Measurements from ENCODE around the gene PAX3. TPM values are rescaled to one million over a fixed set of nuclear protein-coding genes. Genes with fewer than 3 reads are reported as not detected.

PAX3 gene
- polyA plus RNA-seq (2013, experiment 1 of 4): 164 TPM
- 167 TPM for polyA plus RNA-seq (2013, experiment 2 of 4)
- polyA plus RNA-seq (2013, experiment 3 of 4): 111 TPM
- 125 TPM for polyA plus RNA-seq (2013, experiment 4 of 4)

GRCh38 chr2:222298311-222299150 is at the start of gene PAX3:
Gene PAX3 (minus strand): TSS chr2:222298998. CDS start chr2:222298615, 383 bp downstream.
- Histone ChIP-seq H3K27me3 (ENCODE audit: control insufficient read depth, insufficient read depth, low read length, poor library complexity, severe bottlenecking) (peaks cover 100% of the 10 kb centered on the region), H3K4me1 (ENCODE audit: control insufficient read depth, insufficient read depth, low read length) (peaks cover 41% of the 10 kb centered on the region), H3K9me3 (ENCODE audit: control insufficient read depth, low read length) (no peaks in the 10 kb centered on the region), H3K4me3 (ENCODE audit: insufficient read depth, low read depth, low read length) (peak within 1 kb of the TSS; percentile 74), H3K27ac (ENCODE audit: insufficient read depth, low read depth, low read length, poor library complexity, severe bottlenecking) (peak within 1 kb of the TSS; percentile 79), H3K36me3 (ENCODE audit: control insufficient read depth, insufficient read depth, low read length) (peaks cover 21% of the 10 kb centered on the region)
- 0 to 1% methylated on average over 63 of the region's 63 CpGs for WGBS, 2 experiments

DNA sequence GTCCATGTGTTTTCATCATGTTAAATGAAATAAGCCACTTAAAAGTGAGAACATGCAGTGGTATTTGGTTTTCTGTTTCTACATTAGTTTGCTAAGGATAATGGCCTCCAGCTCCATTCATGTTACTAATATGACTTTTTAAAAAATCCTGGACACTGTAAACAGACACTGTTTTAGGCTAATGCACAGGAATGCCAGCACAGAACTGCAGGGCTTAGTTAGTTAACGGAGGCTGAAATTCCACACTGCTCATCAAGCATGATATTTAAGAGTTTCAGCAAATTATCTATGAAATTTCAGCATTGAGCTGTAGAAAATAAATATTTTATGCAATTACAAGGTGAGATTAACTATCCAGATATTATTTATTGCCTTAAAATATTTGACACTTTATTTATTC is 42.5 kb upstream of the PAX3 start:
- Histone ChIP-seq H3K27ac (ENCODE audit: insufficient read depth, low read depth, low read length, poor library complexity, severe bottlenecking) (no peak overlapping the region), H3K9me3 (ENCODE audit: control insufficient read depth, low read length) (no peaks in the 10 kb centered on the region), H3K36me3 (ENCODE audit: control insufficient read depth, insufficient read depth, low read length) (no peaks in the 10 kb centered on the region), H3K4me1 (ENCODE audit: control insufficient read depth, insufficient read depth, low read length) (no peaks in the 10 kb centered on the region), H3K4me3 (ENCODE audit: insufficient read depth, low read depth, low read length) (no peak overlapping the region), H3K27me3 (ENCODE audit: control insufficient read depth, insufficient read depth, low read length, poor library complexity, severe bottlenecking) (no peaks in the 10 kb centered on the region)
- WGBS, 2 experiments: 83 to 100% methylated on average over 1 of the region's 1 CpG

- no peak overlapping the region for H3K4me3 ChIP-seq (ENCODE audit: insufficient read depth, low read depth, low read length)
- H3K27ac ChIP-seq (ENCODE audit: insufficient read depth, low read depth, low read length, poor library complexity, severe bottlenecking): no peak overlapping the region
- no peaks in the 10 kb centered on the region for H3K9me3 ChIP-seq (ENCODE audit: control insufficient read depth, low read length)
- no peaks in the 10 kb centered on the region for H3K36me3 ChIP-seq (ENCODE audit: control insufficient read depth, insufficient read depth, low read length)
- no peaks in the 10 kb centered on the region for H3K27me3 ChIP-seq (ENCODE audit: control insufficient read depth, insufficient read depth, low read length, poor library complexity, severe bottlenecking)
- WGBS, 2 experiments: 100% methylated on average over 1 of the region's 1 CpG
- H3K4me1 ChIP-seq (ENCODE audit: control insufficient read depth, insufficient read depth, low read length): no peaks in the 10 kb centered on the region
These were observed 39.6 kb upstream of the PAX3 start for GRCh38 chr2:222338374-222338773.

DNA sequence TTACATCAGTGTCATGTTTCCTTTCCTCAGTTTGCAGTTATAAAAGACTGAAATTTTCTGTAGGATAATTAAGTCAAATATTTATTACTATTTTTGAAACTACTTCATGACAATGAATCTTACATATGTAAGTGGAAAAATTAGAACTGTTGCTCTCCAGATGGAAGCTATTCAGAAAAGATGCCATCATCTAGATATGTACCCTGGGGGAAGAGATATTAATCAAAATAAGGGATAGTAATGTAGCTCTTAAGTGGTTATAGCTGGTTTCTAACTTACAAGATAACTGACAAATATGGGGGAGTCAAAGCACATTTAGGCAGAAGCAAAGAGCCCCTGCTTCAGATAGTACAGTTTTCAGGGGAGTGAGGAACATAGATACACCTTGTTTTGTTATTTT is 38.1 kb upstream of the PAX3 start:
- Histone ChIP-seq H3K9me3 (ENCODE audit: control insufficient read depth, low read length) (no peaks in the 10 kb centered on the region), H3K27ac (ENCODE audit: insufficient read depth, low read depth, low read length, poor library complexity, severe bottlenecking) (no peak overlapping the region), H3K4me1 (ENCODE audit: control insufficient read depth, insufficient read depth, low read length) (no peaks in the 10 kb centered on the region), H3K27me3 (ENCODE audit: control insufficient read depth, insufficient read depth, low read length, poor library complexity, severe bottlenecking) (no peaks in the 10 kb centered on the region), H3K4me3 (ENCODE audit: insufficient read depth, low read depth, low read length) (no peak overlapping the region), H3K36me3 (ENCODE audit: control insufficient read depth, insufficient read depth, low read length) (no peaks in the 10 kb centered on the region)

DNA sequence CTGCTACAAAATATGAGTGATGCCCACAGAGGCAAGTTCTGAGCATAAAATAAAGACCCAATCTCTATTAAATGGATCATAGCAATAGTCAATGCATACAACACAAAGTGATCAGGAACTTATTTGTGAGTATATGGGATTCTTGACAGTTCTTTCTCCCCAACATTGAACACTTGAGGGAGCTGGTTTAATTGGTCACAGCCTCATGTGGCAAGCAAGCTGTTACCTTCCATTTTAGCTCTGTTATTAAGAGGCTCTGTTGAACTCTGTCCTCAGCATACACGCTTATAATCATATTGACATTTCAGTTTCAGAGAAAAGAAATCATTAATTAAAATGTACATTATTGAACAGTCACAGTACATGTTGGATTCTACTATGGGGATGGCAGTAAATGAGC is 37.6 kb upstream of the PAX3 start:
- 100% methylated on average over 1 of the region's 1 CpG for WGBS, 2 experiments
- Histone ChIP-seq H3K27ac (ENCODE audit: insufficient read depth, low read depth, low read length, poor library complexity, severe bottlenecking) (no peak overlapping the region), H3K4me3 (ENCODE audit: insufficient read depth, low read depth, low read length) (no peak overlapping the region), H3K4me1 (ENCODE audit: control insufficient read depth, insufficient read depth, low read length) (no peaks in the 10 kb centered on the region), H3K36me3 (ENCODE audit: control insufficient read depth, insufficient read depth, low read length) (no peaks in the 10 kb centered on the region), H3K9me3 (ENCODE audit: control insufficient read depth, low read length) (no peaks in the 10 kb centered on the region), H3K27me3 (ENCODE audit: control insufficient read depth, insufficient read depth, low read length, poor library complexity, severe bottlenecking) (no peaks in the 10 kb centered on the region)

- no peak overlapping the region for H3K4me3 ChIP-seq (ENCODE audit: insufficient read depth, low read depth, low read length)
- H3K27me3 ChIP-seq (ENCODE audit: control insufficient read depth, insufficient read depth, low read length, poor library complexity, severe bottlenecking): no peaks in the 10 kb centered on the region
- no peak overlapping the region for H3K27ac ChIP-seq (ENCODE audit: insufficient read depth, low read depth, low read length, poor library complexity, severe bottlenecking)
- no peaks in the 10 kb centered on the region for H3K36me3 ChIP-seq (ENCODE audit: control insufficient read depth, insufficient read depth, low read length)
- WGBS, 2 experiments: 96 to 100% methylated on average over 1 to 2 of the region's 2 CpGs
- no peaks in the 10 kb centered on the region for H3K4me1 ChIP-seq (ENCODE audit: control insufficient read depth, insufficient read depth, low read length)
- H3K9me3 ChIP-seq (ENCODE audit: control insufficient read depth, low read length): no peaks in the 10 kb centered on the region
These were observed 36.1 kb upstream of the PAX3 start for GRCh38 chr2:222334914-222335313.

DNA sequence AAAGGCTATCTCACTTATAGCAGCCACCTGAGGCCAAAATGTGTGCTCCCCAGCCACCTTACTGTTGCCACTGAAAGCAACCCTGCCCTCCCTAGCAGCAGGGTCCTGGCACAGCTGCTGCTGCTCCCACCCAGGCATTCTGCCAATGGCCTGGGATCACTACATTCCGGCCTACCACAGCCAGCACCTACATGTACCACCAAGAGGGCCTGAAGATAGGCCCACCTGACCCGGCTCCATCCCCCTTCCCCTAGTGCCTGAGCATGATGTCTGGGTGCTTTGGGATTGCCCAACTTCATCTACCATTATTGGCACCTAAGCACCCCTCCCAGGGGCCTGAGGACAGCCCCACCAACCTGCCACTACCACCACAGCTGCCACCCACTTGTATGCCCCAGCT is 34.6 kb upstream of the PAX3 start:
- Histone ChIP-seq H3K36me3 (ENCODE audit: control insufficient read depth, insufficient read depth, low read length) (no peaks in the 10 kb centered on the region), H3K27me3 (ENCODE audit: control insufficient read depth, insufficient read depth, low read length, poor library complexity, severe bottlenecking) (no peaks in the 10 kb centered on the region), H3K9me3 (ENCODE audit: control insufficient read depth, low read length) (no peaks in the 10 kb centered on the region), H3K27ac (ENCODE audit: insufficient read depth, low read depth, low read length, poor library complexity, severe bottlenecking) (no peak overlapping the region), H3K4me1 (ENCODE audit: control insufficient read depth, insufficient read depth, low read length) (no peaks in the 10 kb centered on the region), H3K4me3 (ENCODE audit: insufficient read depth, low read depth, low read length) (no peak overlapping the region)
- WGBS, 2 experiments: 95 to 96% methylated on average over 2 of the region's 2 CpGs

GRCh38 chr2:222332116-222332515 is 33.3 kb upstream of the PAX3 start:
- H3K4me3 ChIP-seq (ENCODE audit: insufficient read depth, low read depth, low read length): no peak overlapping the region
- no peak overlapping the region for H3K27ac ChIP-seq (ENCODE audit: insufficient read depth, low read depth, low read length, poor library complexity, severe bottlenecking)
- no peaks in the 10 kb centered on the region for H3K36me3 ChIP-seq (ENCODE audit: control insufficient read depth, insufficient read depth, low read length)
- no peaks in the 10 kb centered on the region for H3K4me1 ChIP-seq (ENCODE audit: control insufficient read depth, insufficient read depth, low read length)
- 96 to 100% methylated on average over 3 to 4 of the region's 4 CpGs for WGBS, 2 experiments
- H3K27me3 ChIP-seq (ENCODE audit: control insufficient read depth, insufficient read depth, low read length, poor library complexity, severe bottlenecking): no peaks in the 10 kb centered on the region
- no peaks in the 10 kb centered on the region for H3K9me3 ChIP-seq (ENCODE audit: control insufficient read depth, low read length)

DNA sequence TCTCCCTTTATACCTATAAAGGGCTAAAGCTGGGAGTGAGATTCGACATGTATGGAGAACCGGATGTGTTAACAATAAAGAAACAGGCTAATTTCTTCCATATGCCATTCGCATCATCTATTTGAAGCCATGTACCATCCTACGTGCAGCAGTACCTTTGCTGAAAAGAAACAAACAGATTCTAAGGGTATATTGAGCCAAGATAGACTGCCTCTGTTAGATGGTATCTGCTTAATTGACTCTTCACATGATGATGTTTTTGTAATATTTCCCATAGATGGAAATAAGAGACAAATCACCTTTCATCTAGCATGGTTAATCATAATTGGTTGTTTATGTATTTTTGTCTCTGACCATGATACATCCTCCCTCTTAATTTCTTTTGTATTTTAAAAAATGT is 32.1 kb upstream of the PAX3 start:
- Histone ChIP-seq H3K27me3 (ENCODE audit: control insufficient read depth, insufficient read depth, low read length, poor library complexity, severe bottlenecking) (no peaks in the 10 kb centered on the region), H3K36me3 (ENCODE audit: control insufficient read depth, insufficient read depth, low read length) (no peaks in the 10 kb centered on the region), H3K4me3 (ENCODE audit: insufficient read depth, low read depth, low read length) (no peak overlapping the region), H3K4me1 (ENCODE audit: control insufficient read depth, insufficient read depth, low read length) (no peaks in the 10 kb centered on the region), H3K27ac (ENCODE audit: insufficient read depth, low read depth, low read length, poor library complexity, severe bottlenecking) (no peak overlapping the region), H3K9me3 (ENCODE audit: control insufficient read depth, low read length) (no peaks in the 10 kb centered on the region)
- 96 to 97% methylated on average over 4 of the region's 4 CpGs for WGBS, 2 experiments

GRCh38 chr2:222322236-222322635 is 23.4 kb upstream of the PAX3 start:
- H3K4me1 ChIP-seq (ENCODE audit: control insufficient read depth, insufficient read depth, low read length): no peaks in the 10 kb centered on the region
- H3K27ac ChIP-seq (ENCODE audit: insufficient read depth, low read depth, low read length, poor library complexity, severe bottlenecking): no peak overlapping the region
- peaks cover 34% of the 10 kb centered on the region for H3K27me3 ChIP-seq (ENCODE audit: control insufficient read depth, insufficient read depth, low read length, poor library complexity, severe bottlenecking)
- no peaks in the 10 kb centered on the region for H3K9me3 ChIP-seq (ENCODE audit: control insufficient read depth, low read length)
- H3K4me3 ChIP-seq (ENCODE audit: insufficient read depth, low read depth, low read length): no peak overlapping the region
- no peaks in the 10 kb centered on the region for H3K36me3 ChIP-seq (ENCODE audit: control insufficient read depth, insufficient read depth, low read length)

Data from ectodermal cell (in vitro differentiated cells).